IPS DF 4.7 (cell line): ENCODE results near the gene SNF8.

ENCODE experiments used
- DNase-seq: peaks from one replicate; pipeline ENCODE4 v3.0.0-alpha.2; 2013; ENCODE audit warnings: low spot score; ENCODE audit errors: extremely low read depth

Gene SNF8

GRCh38 chr17:48892940-48893645, 51.5 kb downstream of the SNF8 start:
- no peak for DNase-seq

GRCh38 chr17:48890086-48890485, 54.6 kb downstream of the SNF8 start:
- no peak for DNase-seq

- DNase-seq = no peak
Observed at GRCh38 chr17:48883171-48883570, 61.5 kb downstream of the SNF8 start.

- DNase-seq = no peak
Observed at GRCh38 chr17:48882272-48882671, 62.4 kb downstream of the SNF8 start.
